CD4-positive, alpha-beta T cell (primary cell): ENCODE results near the gene DACT3. TPM values are rescaled to one million over a fixed set of nuclear protein-coding genes. Genes with fewer than 3 reads are reported as not detected.
A peak's percentile ranks its signal among the peaks of the same experiment; 100 is the strongest.

ENCODE experiments used
- ATAC-seq: fragments of 200-7000 bp; cut with Tn5 transposase; one replicate; pipeline ENCODE4 v1.10.0; 2022; ENCODE audit warnings: mild to moderate bottlenecking; ENCODE audit not compliant: poor library complexity
- CTCF ChIA-PET: fragments of 350-600 bp; sonication (Branson Sonifier 250); formaldehyde crosslinking; loops from one replicate; lab custom pipeline; 2021; ENCODE audit warnings: antibody characterized with exemption, inconsistent platforms; lab: Charles Lee
- POLR2A ChIA-PET: fragments of 350-600 bp; sonication (Branson Sonifier 250); formaldehyde crosslinking; loops from one replicate; lab custom pipeline; 2021; ENCODE audit warnings: antibody characterized with exemption, inconsistent platforms; lab: Charles Lee
- DNase-seq, 14 experiments: peaks; one replicate each; pipeline ENCODE4 v3.0.0-alpha.2; 2013 to 2020; ENCODE audit warnings: mixed read lengths in 2 of 14
- H3K27ac ChIP-seq, 2 donors: one replicate each; pipeline versions ENCODE4 v1.5.1 to v1.7.0; 2013; ENCODE audit warnings: low read length in 2 of 2, low read depth in 1 of 2, mild to moderate bottlenecking in 1 of 2
- H3K27me3 ChIP-seq, 2 experiments: 1 replicate in 1 of 2; 2 replicates in 1 of 2; pipeline versions ENCODE4 v1.6.1 to v1.7.0; 2013; ENCODE audit warnings: low read length in 2 of 2, control low read depth in 1 of 2, mild to moderate bottlenecking in 1 of 2, moderate library complexity in 1 of 2; ENCODE audit not compliant: insufficient read depth in 2 of 2, control insufficient read depth in 1 of 2
- H3K36me3 ChIP-seq: one replicate; pipeline ENCODE4 v1.6.1; 2013; ENCODE audit warnings: low read length, control low read depth; ENCODE audit not compliant: insufficient read depth
- H3K4me1 ChIP-seq: one replicate; pipeline ENCODE4 v1.6.1; 2013; ENCODE audit warnings: low read length, control low read depth; ENCODE audit not compliant: insufficient read depth
- H3K4me3 ChIP-seq: one replicate; pipeline ENCODE4 v1.5.1; 2013; ENCODE audit warnings: mild to moderate bottlenecking, low read length, moderate library complexity
- H3K9me3 ChIP-seq, 2 experiments: 1 replicate in 1 of 2; 2 replicates in 1 of 2; pipeline versions ENCODE4 v1.6.1 to v1.7.0; 2013; ENCODE audit warnings: low read length in 2 of 2, mild to moderate bottlenecking in 2 of 2, control low read depth in 1 of 2, moderate library complexity in 1 of 2; ENCODE audit not compliant: control insufficient read depth in 1 of 2, insufficient read depth in 1 of 2
- H3K27ac Mint-ChIP-seq: one replicate; pipeline ENCODE4 v1.8.0; 2020; ENCODE audit warnings: mixed read lengths
- H3K27me3 Mint-ChIP-seq: one replicate; pipeline ENCODE4 v1.8.0; 2021; ENCODE audit warnings: mixed read lengths
- H3K36me3 Mint-ChIP-seq: one replicate; pipeline ENCODE4 v1.8.0; 2021; ENCODE audit warnings: low read depth, mixed read lengths
- H3K4me1 Mint-ChIP-seq: one replicate; pipeline ENCODE4 v1.8.0; 2021; ENCODE audit warnings: low read depth, mixed read lengths
- H3K4me3 Mint-ChIP-seq: one replicate; pipeline ENCODE4 v1.8.0; 2020; ENCODE audit warnings: mild to moderate bottlenecking, mixed read lengths
- H3K9me3 Mint-ChIP-seq: one replicate; pipeline ENCODE4 v1.8.0; 2020; ENCODE audit warnings: mixed read lengths
- intact Hi-C, 2 experiments: fragments of 100-400 bp; cut with DNase I in 1 of 2; cut with micrococcal nuclease in 1 of 2; formaldehyde crosslinking; loops; one replicate each; pipeline versions ENCODE4 v1.15.1 to v1.9.0; 2023 to 2025; cut with DNase I, micrococcal nuclease
- total RNA-seq, 174 experiments: library from RNA in 2 of 174; stranded (reverse) in 2 of 174; gene quantifications; one replicate each; pipeline ENCODE4 v1.2.3 and lab custom pipeline; 2021 to 2026
- TF ChIP-seq, protein P1 (sequence below): fragments of 200-600 bp; IDR thresholded peaks from one replicate; pipeline ENCODE4 v1.8.0; 2022; ENCODE audit warnings: antibody characterized with exemption, mild to moderate bottlenecking

The DACT3 gene
- total RNA-seq, 2 experiments from 2014 or later: 0.11 TPM

DNA sequence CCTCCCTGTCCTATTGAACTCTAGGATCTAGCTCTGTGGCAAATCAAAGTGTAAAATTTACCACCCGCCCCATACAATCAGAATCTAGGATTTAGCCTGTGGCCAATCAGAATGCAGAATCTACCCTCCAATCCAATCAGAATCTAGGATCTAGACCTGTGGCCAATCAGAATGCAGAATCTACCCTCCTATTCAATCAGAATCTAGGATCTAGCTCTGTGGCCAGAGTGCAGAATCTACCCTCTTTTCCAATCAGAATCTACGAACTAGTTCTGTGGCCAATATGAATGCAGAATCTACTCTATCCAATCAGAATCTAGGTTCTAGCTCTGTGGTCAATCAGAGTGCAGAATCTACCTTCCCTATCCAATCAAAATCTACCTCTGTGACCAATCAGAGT, 30.1 kb upstream of the DACT3 start:
- Mint-ChIP-seq H3K4me1 (peaks cover 4% of the 10 kb centered on the region), H3K4me3 (no peak overlapping the region), H3K36me3 (peaks cover 88% of the 10 kb centered on the region), H3K9me3 (no peaks in the 10 kb centered on the region), H3K27me3 (no peaks in the 10 kb centered on the region), H3K27ac (no peak overlapping the region)
- intact Hi-C loops: no loop called here
- ChIA-PET CTCF (interaction anchor here (0.9 to 1.0 kb wide), 2 partner anchors 14 to 38 kb away, joined by 3 to 4 read pairs; no protein-coding TSS in a partner anchor), POLR2A (interaction anchor here (1.2 to 1.7 kb wide), 2 partner anchors 23 to 30 kb away, joined by 3 to 6 read pairs; partner anchors contain the start of gene DACT3)
- Histone ChIP-seq H3K27me3 (no peaks in the 10 kb centered on the region), H3K4me1 (no peaks in the 10 kb centered on the region), H3K4me3 (no peak overlapping the region), H3K27ac (no peak overlapping the region), H3K36me3 (peaks cover 91% of the 10 kb centered on the region), H3K9me3 (no peaks in the 10 kb centered on the region)
- no peak for DNase-seq
- TF ChIP-seq, protein P1, sequence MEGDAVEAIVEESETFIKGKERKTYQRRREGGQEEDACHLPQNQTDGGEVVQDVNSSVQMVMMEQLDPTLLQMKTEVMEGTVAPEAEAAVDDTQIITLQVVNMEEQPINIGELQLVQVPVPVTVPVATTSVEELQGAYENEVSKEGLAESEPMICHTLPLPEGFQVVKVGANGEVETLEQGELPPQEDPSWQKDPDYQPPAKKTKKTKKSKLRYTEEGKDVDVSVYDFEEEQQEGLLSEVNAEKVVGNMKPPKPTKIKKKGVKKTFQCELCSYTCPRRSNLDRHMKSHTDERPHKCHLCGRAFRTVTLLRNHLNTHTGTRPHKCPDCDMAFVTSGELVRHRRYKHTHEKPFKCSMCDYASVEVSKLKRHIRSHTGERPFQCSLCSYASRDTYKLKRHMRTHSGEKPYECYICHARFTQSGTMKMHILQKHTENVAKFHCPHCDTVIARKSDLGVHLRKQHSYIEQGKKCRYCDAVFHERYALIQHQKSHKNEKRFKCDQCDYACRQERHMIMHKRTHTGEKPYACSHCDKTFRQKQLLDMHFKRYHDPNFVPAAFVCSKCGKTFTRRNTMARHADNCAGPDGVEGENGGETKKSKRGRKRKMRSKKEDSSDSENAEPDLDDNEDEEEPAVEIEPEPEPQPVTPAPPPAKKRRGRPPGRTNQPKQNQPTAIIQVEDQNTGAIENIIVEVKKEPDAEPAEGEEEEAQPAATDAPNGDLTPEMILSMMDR: no peak
- no peak for ATAC-seq

DNA sequence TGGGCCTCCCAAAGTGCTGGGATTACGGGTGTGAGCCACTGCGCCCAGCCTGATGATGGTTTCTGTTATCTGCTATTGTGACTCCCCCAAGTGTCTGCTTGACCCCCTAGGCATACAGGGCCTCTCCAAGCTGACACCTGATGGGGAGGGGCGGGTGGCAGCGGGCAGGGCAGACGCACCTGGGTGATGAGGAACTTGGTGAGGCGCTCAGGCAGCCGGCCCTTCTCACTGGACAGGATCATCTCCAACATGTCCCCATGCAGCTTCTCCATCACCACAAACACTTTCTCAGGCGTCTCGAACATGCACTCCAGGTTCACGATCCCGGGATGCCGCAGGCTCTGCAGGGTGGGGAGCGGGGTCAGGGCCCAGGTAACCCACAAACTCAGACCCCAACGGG, 28.4 kb upstream of the DACT3 start:
- Mint-ChIP-seq H3K27me3 (no peaks in the 10 kb centered on the region), H3K4me3 (no peak overlapping the region), H3K36me3 (peaks cover 88% of the 10 kb centered on the region), H3K9me3 (no peaks in the 10 kb centered on the region), H3K4me1 (peaks cover 4% of the 10 kb centered on the region), H3K27ac (no peak overlapping the region)
- DNase-seq: no peak
- TF ChIP-seq, protein P1: no peak
- Histone ChIP-seq H3K36me3 (peaks cover 89% of the 10 kb centered on the region), H3K27me3 (no peaks in the 10 kb centered on the region), H3K27ac (no peak overlapping the region), H3K4me1 (no peaks in the 10 kb centered on the region), H3K4me3 (no peak overlapping the region), H3K9me3 (no peaks in the 10 kb centered on the region)
- intact Hi-C loops: no loop called here
- no peak for ATAC-seq
- POLR2A ChIA-PET: no interaction called here
- CTCF ChIA-PET: interaction anchor here (0.7 to 1.0 kb wide), 2 partner anchors 91 to 151 kb away, joined by 3 to 4 read pairs; no protein-coding TSS in a partner anchor

DNA sequence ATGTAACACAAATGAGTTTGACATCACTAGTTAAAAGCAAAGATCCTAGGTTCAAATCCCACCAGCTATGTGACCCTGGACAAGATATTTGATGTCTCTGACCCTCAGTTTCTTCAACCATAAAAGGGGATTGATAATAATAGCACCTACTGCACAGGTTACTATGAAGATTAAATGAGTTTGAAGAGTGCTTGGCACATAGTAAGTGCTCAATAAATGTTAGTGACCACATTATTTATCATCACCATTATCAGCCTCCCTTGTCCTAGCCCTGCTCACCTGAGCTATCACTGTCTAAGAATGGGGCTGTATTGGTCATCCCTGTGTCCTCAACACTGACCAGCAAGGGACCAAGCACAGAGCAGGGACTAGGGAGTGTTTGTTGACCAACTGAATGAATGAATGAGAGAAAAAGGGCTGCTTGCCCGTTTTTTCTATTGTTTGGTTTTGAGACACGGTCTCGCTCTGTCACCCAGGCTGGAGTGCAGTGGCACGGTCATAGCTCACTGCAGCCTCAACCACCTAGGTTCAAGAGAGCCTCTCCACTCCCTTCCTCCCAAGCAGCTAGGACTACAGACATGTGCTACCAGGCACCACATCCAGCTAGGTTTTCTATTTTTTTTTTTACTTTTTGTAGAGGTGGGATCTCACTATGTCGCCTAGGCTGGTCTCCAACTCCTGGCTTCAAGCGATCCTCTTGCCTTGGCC, 26.6 kb upstream of the DACT3 start:
- H3K36me3 ChIP-seq: peaks cover 87% of the 10 kb centered on the region
- POLR2A ChIA-PET: interaction anchor here (1.3 to 1.4 kb wide), 2 partner anchors 9 to 41 kb away, joined by 3 to 4 read pairs; no protein-coding TSS in a partner anchor
- no peak for DNase-seq
- CTCF ChIA-PET: no interaction called here
- H3K4me1 Mint-ChIP-seq: peaks cover 4% of the 10 kb centered on the region
- no peak overlapping the region for H3K27ac ChIP-seq
- peak overlapping the region; percentile 30 for H3K27ac Mint-ChIP-seq
- H3K4me3 Mint-ChIP-seq: no peak overlapping the region
- H3K9me3 ChIP-seq: no peaks in the 10 kb centered on the region
- intact Hi-C loops: no loop called here
- H3K9me3 Mint-ChIP-seq: no peaks in the 10 kb centered on the region
- no peak for ATAC-seq
- no peaks in the 10 kb centered on the region for H3K4me1 ChIP-seq
- peaks cover 86% of the 10 kb centered on the region for H3K36me3 Mint-ChIP-seq
- TF ChIP-seq, protein P1: no peak
- no peak overlapping the region for H3K4me3 ChIP-seq
- H3K27me3 ChIP-seq: no peaks in the 10 kb centered on the region
- H3K27me3 Mint-ChIP-seq: no peaks in the 10 kb centered on the region
